Mucosa of descending colon (tissue), 3 donors: ENCODE results near the gene ATP13A2. TPM values are rescaled to one million over a fixed set of nuclear protein-coding genes. Genes with fewer than 3 reads are reported as not detected.
"Not testable (repeated sequence)": the region's sequence is repeated elsewhere in the genome, so short reads cannot be mapped to it uniquely, and the experiment has no call there.

ENCODE experiments used
- ATAC-seq: fragments of 200-7000 bp; cut with Tn5 transposase; one replicate; pipeline ENCODE4 v1.9.1; 2020; ENCODE audit warnings: mild to moderate bottlenecking, moderate library complexity
- DNase-seq, 3 donors: peaks; one replicate each; pipeline ENCODE4 v3.0.0-alpha.2; 2020
- H3K36me3 ChIP-seq: fragments of 200-600 bp; one replicate; pipeline ENCODE4 v1.8.0; 2021; ENCODE audit warnings: low read depth, mild to moderate bottlenecking
- H3K4me1 ChIP-seq: fragments of 200-600 bp; one replicate; pipeline ENCODE4 v1.8.0; 2021; ENCODE audit warnings: low read depth, mild to moderate bottlenecking
- H3K4me3 ChIP-seq: fragments of 200-600 bp; one replicate; pipeline ENCODE4 v1.8.0; 2021; ENCODE audit warnings: mild to moderate bottlenecking
- H3K9me3 ChIP-seq: fragments of 200-600 bp; one replicate; pipeline ENCODE4 v1.8.0; 2021; ENCODE audit warnings: mild to moderate bottlenecking
- CTCF ChIP-seq: fragments of 200-600 bp; IDR thresholded peaks from one replicate; pipeline ENCODE4 v1.8.0; 2022; ENCODE audit warnings: antibody characterized with exemption, mild to moderate bottlenecking
- intact Hi-C, 2 donors: fragments of 100-400 bp; cut with DNase I in 1 of 2; cut with micrococcal nuclease in 1 of 2; formaldehyde crosslinking; loops; one replicate each; pipeline versions ENCODE4 v1.11.0 to v1.11.1; 2022; cut with DNase I, micrococcal nuclease
- total RNA-seq, 3 donors: library from RNA; stranded (reverse); fragmentation: NEBNext Ultra II Directional in 2 of 3; extraction: Animal tissue kit (Norgen Biotek cat#: 25700) in 2 of 3; gene quantifications; one replicate each; pipeline versions ENCODE4 v1.2.1 to v1.2.4, GENCODE V29; 2021 to 2023
- donor health status: DM: no; HTN: no; CAD: no; lungs with moderate emphysema.
- donor health status: DM: no; HTN: no; CAD: no.
- donor health status: DM: no; HTN: yes; CAD: no.

ATP13A2 gene
- total RNA-seq, 3 donors from 2014 or later, result 36.0 to 53.5 (median 44.1) TPM

- no peak overlapping the region for H3K4me3 ChIP-seq
- H3K36me3 ChIP-seq, result no peaks in the 10 kb centered on the region
- H3K4me1 ChIP-seq, result no peaks in the 10 kb centered on the region
- no peaks in the 10 kb centered on the region for H3K9me3 ChIP-seq
- no peak for TF ChIP-seq CTCF
- no peak for DNase-seq
- intact Hi-C loops, result loop anchor here (5.0 to 10.0 kb wide), 2 partner anchors 90 to 93 kb away; no protein-coding TSS in a partner anchor
- no peak for ATAC-seq
Measured at GRCh38 chr1:16954579-16954978, 57.1 kb downstream of the ATP13A2 start.

GRCh38 chr1:16952376-16952775 lies 59.4 kb downstream of the ATP13A2 start:
- intact Hi-C loops, result loop anchor here (5.0 to 10.0 kb wide), 2 partner anchors 92 to 95 kb away; no protein-coding TSS in a partner anchor
- not testable (repeated sequence) for H3K4me3 ChIP-seq, H3K36me3 ChIP-seq, H3K9me3 ChIP-seq, DNase-seq, ATAC-seq
- H3K4me1 ChIP-seq, result peaks cover 10% of the 10 kb centered on the region

- ATAC-seq (peak; percentile 63), DNase-seq (peak in 2 of 3 donors; percentile 59 to 73)
- intact Hi-C loops, H3K4me3 ChIP-seq, H3K36me3 ChIP-seq, H3K9me3 ChIP-seq: not testable (repeated sequence)
- H3K4me1 ChIP-seq, result peaks cover 10% of the 10 kb centered on the region
Measured at GRCh38 chr1:16949026-16949425, 62.7 kb downstream of the ATP13A2 start.

- H3K36me3 ChIP-seq, H3K9me3 ChIP-seq, intact Hi-C loops, H3K4me3 ChIP-seq: not testable (repeated sequence)
- DNase-seq (peak; percentile 34 to 77 (median 75)), ATAC-seq (peak; percentile 97)
- H3K4me1 ChIP-seq, result peaks cover 10% of the 10 kb centered on the region
Measured at GRCh38 chr1:16948282-16948891, 63.3 kb downstream of the ATP13A2 start.

GRCh38 chr1:16946646-16947045 lies 65.1 kb downstream of the ATP13A2 start:
- Histone ChIP-seq H3K4me1 (peaks cover 10% of the 10 kb centered on the region), H3K4me3 (no peak overlapping the region), H3K36me3 (no peaks in the 10 kb centered on the region), H3K9me3 (no peaks in the 10 kb centered on the region)
- no peak for TF ChIP-seq CTCF
- DNase-seq, result no peak
- intact Hi-C loops, result no loop called here
- ATAC-seq, result no peak

GRCh38 chr1:16946185-16946584 lies 65.5 kb downstream of the ATP13A2 start:
- H3K4me3 ChIP-seq, H3K36me3 ChIP-seq, H3K9me3 ChIP-seq, intact Hi-C loops, ATAC-seq, DNase-seq: not testable (repeated sequence)
- H3K4me1 ChIP-seq, result peaks cover 10% of the 10 kb centered on the region

- H3K9me3 ChIP-seq, ATAC-seq, H3K36me3 ChIP-seq, intact Hi-C loops, DNase-seq, H3K4me3 ChIP-seq: not testable (repeated sequence)
- H3K4me1 ChIP-seq, result peaks cover 10% of the 10 kb centered on the region
Measured at GRCh38 chr1:16945512-16945911, 66.2 kb downstream of the ATP13A2 start.

GRCh38 chr1:16944038-16944437 lies 67.7 kb downstream of the ATP13A2 start:
- Histone ChIP-seq H3K4me3 (no peak overlapping the region), H3K36me3 (no peaks in the 10 kb centered on the region), H3K9me3 (no peaks in the 10 kb centered on the region), H3K4me1 (peaks cover 10% of the 10 kb centered on the region)
- no peak for TF ChIP-seq CTCF
- intact Hi-C loops, result no loop called here
- no peak for DNase-seq
- no peak for ATAC-seq

GRCh38 chr1:16939386-16940180 lies 72.1 kb downstream of the ATP13A2 start:
- H3K9me3 ChIP-seq, H3K4me1 ChIP-seq, H3K36me3 ChIP-seq, H3K4me3 ChIP-seq, DNase-seq, intact Hi-C loops: not testable (repeated sequence)
- ATAC-seq, result peak; percentile 23
